ENCODE data around the gene SMIM41. TPM values are rescaled to one million over a fixed set of nuclear protein-coding genes. Genes with fewer than 3 reads are reported as not detected.

The SMIM41 gene
- total RNA-seq, 4 donors from 2014 or later = 2.1 to 26.6 (median 5.6) TPM

GRCh38 chr12:52121824-52122539 is 42.5 kb downstream of the SMIM41 start:
- DNase-seq (ENCODE audit: extremely low spot score) = no peak
- Histone ChIP-seq H3K9me3 (no peaks in the 10 kb centered on the region), H3K4me1 (peaks cover 15 to 27% (median 21%) of the 10 kb centered on the region in 4 donors), H3K27ac (replicated peaks in 1 of 4) (no peak overlapping the region), H3K36me3 (no peaks in the 10 kb centered on the region), H3K4me3 (no peak overlapping the region), H3K27me3 (peaks cover 0 to 51% (median 2%) of the 10 kb centered on the region in 4 donors)
- TF ChIP-seq EP300 (IDR thresholded peaks at IDR 0.05) (no peak), POLR2AphosphoS5 (IDR thresholded peaks at IDR 0.05) (no peak), POLR2A (IDR thresholded peaks at IDR 0.05; ENCODE audit: low read depth) (no peak)
- TF ChIP-seq, protein P1, sequence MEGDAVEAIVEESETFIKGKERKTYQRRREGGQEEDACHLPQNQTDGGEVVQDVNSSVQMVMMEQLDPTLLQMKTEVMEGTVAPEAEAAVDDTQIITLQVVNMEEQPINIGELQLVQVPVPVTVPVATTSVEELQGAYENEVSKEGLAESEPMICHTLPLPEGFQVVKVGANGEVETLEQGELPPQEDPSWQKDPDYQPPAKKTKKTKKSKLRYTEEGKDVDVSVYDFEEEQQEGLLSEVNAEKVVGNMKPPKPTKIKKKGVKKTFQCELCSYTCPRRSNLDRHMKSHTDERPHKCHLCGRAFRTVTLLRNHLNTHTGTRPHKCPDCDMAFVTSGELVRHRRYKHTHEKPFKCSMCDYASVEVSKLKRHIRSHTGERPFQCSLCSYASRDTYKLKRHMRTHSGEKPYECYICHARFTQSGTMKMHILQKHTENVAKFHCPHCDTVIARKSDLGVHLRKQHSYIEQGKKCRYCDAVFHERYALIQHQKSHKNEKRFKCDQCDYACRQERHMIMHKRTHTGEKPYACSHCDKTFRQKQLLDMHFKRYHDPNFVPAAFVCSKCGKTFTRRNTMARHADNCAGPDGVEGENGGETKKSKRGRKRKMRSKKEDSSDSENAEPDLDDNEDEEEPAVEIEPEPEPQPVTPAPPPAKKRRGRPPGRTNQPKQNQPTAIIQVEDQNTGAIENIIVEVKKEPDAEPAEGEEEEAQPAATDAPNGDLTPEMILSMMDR (IDR thresholded peaks at IDR 0.05) = peak; percentile 53 to 81 (median 62)
- intact Hi-C loops (cut with DNase I) = loop anchor here (5.0 kb wide), 1 partner anchor 125 kb away; no protein-coding TSS in a partner anchor
- WGBS = 12% methylated on average over 14 of the region's 18 CpGs

DNA sequence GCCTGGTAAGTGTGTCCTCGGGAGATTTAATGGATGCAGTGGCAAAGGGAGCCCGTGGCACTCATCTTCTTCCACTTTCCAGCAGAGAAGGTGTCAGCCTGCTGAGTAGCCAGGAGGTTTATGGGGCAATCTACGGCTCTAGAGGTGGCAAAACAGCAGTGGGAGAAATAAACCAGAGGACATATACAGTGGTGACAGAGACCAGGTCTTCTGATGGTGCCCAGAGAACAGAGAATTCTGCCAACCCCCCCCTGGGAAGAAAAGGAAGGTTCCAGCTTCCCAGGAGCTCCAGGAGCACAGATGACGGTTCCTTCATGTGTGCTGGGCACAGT is 43.0 kb downstream of the SMIM41 start:
- Histone ChIP-seq H3K36me3 (no peaks in the 10 kb centered on the region), H3K4me1 (peaks cover 15 to 32% (median 24%) of the 10 kb centered on the region in 4 donors), H3K27me3 (peaks cover 0 to 51% (median 2%) of the 10 kb centered on the region in 4 donors), H3K9me3 (no peaks in the 10 kb centered on the region), H3K4me3 (no peak overlapping the region), H3K27ac (replicated peaks in 1 of 4) (no peak overlapping the region)
- WGBS = 86% methylated on average over 4 of the region's 4 CpGs
- no peak for DNase-seq (ENCODE audit: extremely low spot score)
- intact Hi-C loops (cut with DNase I) = loop anchor here (5.0 kb wide), 1 partner anchor 125 kb away; no protein-coding TSS in a partner anchor
- TF ChIP-seq POLR2AphosphoS5 (IDR thresholded peaks at IDR 0.05) (no peak), POLR2A (IDR thresholded peaks at IDR 0.05; ENCODE audit: low read depth) (no peak), EP300 (IDR thresholded peaks at IDR 0.05) (no peak)
- TF ChIP-seq, protein P1 (IDR thresholded peaks at IDR 0.05) = no peak

DNA sequence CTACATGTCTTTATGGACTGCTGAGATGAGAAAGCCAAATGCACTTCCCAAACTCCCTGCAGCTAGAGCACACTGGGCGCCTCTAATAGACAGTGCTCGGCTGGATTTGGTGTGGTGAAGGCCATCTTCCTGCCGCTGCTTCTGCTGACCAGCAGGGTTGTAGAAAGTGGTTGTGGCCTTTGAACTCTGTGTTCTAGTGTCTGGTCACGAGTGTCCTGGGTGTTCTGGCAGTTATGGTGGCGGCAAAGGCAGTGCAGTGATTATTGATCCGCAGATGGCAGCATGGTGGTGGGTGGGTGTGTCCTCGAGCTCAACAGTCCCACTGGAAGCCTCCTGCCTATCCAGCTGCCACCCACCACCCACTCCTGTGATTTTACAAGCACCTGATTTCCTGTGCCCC is 43.4 kb downstream of the SMIM41 start:
- Histone ChIP-seq H3K4me3 (no peak overlapping the region), H3K27ac (replicated peaks in 1 of 4) (no peak overlapping the region), H3K36me3 (no peaks in the 10 kb centered on the region), H3K27me3 (peaks cover 0 to 51% (median 2%) of the 10 kb centered on the region in 4 donors), H3K4me1 (peaks cover 15 to 33% (median 26%) of the 10 kb centered on the region in 4 donors), H3K9me3 (no peaks in the 10 kb centered on the region)
- intact Hi-C loops (cut with DNase I) = loop anchor here (5.0 kb wide), 1 partner anchor 126 kb away; no protein-coding TSS in a partner anchor
- TF ChIP-seq POLR2A (IDR thresholded peaks at IDR 0.05; ENCODE audit: low read depth) = no peak
- TF ChIP-seq, protein P1 (IDR thresholded peaks at IDR 0.05) = no peak
- no peak for TF ChIP-seq POLR2AphosphoS5 (IDR thresholded peaks at IDR 0.05)
- no peak for TF ChIP-seq EP300 (IDR thresholded peaks at IDR 0.05)
- no peak for DNase-seq (ENCODE audit: extremely low spot score)
- 91% methylated on average over 7 of the region's 7 CpGs for WGBS

GRCh38 chr12:52123487-52124186 is 44.1 kb downstream of the SMIM41 start:
- Histone ChIP-seq H3K9me3 (no peaks in the 10 kb centered on the region), H3K36me3 (no peaks in the 10 kb centered on the region), H3K27me3 (peaks cover 0 to 51% (median 2%) of the 10 kb centered on the region in 4 donors), H3K4me3 (no peak overlapping the region), H3K4me1 (peaks cover 15 to 33% (median 27%) of the 10 kb centered on the region in 4 donors), H3K27ac (replicated peaks in 1 of 4) (no peak overlapping the region)
- DNase-seq (ENCODE audit: extremely low spot score) = no peak
- TF ChIP-seq POLR2A (IDR thresholded peaks at IDR 0.05; ENCODE audit: low read depth) (no peak), POLR2AphosphoS5 (IDR thresholded peaks at IDR 0.05) (no peak), EP300 (IDR thresholded peaks at IDR 0.05) (no peak)
- TF ChIP-seq, protein P1 (IDR thresholded peaks at IDR 0.05) = no peak
- WGBS = 81% methylated on average over 8 of the region's 8 CpGs
- intact Hi-C loops (cut with DNase I) = loop anchor here (5.0 kb wide), 1 partner anchor 126 kb away; no protein-coding TSS in a partner anchor
